ENCODE results near the gene SPAG16.

DNA sequence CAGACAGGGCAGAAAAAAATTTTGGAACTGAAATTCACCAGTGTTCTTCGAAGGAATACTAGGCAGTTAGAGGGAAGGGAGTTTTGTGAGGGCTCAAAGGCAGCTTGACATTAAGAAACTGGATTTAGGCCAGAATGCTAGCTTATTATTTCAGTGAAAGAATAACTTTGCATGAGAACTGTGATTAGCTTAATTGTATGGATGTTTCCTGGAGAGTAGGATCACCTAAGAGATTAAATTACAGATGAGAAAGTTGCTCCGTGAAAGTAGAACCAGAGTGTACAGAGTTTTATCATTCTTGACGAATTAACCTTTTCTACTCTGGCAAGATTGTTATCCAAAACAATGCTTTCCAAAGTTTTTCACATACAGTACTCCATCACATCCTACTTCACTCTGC lies 6.2 kb downstream of the SPAG16 start:
- TF ChIP-seq, protein P1, sequence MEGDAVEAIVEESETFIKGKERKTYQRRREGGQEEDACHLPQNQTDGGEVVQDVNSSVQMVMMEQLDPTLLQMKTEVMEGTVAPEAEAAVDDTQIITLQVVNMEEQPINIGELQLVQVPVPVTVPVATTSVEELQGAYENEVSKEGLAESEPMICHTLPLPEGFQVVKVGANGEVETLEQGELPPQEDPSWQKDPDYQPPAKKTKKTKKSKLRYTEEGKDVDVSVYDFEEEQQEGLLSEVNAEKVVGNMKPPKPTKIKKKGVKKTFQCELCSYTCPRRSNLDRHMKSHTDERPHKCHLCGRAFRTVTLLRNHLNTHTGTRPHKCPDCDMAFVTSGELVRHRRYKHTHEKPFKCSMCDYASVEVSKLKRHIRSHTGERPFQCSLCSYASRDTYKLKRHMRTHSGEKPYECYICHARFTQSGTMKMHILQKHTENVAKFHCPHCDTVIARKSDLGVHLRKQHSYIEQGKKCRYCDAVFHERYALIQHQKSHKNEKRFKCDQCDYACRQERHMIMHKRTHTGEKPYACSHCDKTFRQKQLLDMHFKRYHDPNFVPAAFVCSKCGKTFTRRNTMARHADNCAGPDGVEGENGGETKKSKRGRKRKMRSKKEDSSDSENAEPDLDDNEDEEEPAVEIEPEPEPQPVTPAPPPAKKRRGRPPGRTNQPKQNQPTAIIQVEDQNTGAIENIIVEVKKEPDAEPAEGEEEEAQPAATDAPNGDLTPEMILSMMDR (IDR thresholded peaks at IDR 0.05 in 4 of 5, conservative IDR thresholded peaks at IDR 0.05 in 1 of 5): no peak
- no peak for TF ChIP-seq POLR2A (IDR thresholded peaks at IDR 0.05)
